HG02885 (cell line): Measurements from ENCODE around the gene FOXJ1.

ENCODE experiments used
- ATAC-seq: cut with Tn5 transposase; IDR thresholded peaks from one replicate; pipeline ENCODE4 v1.9.1; 2021; ENCODE audit warnings: mild to moderate bottlenecking; ENCODE audit not compliant: unreplicated experiment, poor library complexity

FOXJ1 gene

DNA sequence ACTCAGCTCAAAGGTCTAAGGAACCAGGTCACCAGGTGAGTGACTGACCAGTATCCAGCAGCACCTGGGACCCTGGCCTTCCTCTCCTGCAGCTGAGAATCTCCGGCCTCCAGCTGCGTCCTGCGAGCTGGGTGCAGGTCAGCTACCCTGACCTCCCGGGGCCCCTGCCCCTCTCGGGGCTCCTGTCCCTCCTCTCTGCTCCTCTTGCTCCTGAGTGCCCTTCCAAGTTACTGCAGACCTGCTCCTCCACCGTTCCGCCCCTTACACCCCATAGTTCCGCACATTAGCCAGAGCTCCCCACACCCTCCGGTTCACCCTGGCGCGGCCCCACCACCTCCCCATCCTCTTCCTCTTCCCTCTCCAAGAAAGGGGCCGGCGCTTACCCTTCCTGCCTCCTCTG lies 10.6 kb downstream of the FOXJ1 start:
- ATAC-seq = no peak

DNA sequence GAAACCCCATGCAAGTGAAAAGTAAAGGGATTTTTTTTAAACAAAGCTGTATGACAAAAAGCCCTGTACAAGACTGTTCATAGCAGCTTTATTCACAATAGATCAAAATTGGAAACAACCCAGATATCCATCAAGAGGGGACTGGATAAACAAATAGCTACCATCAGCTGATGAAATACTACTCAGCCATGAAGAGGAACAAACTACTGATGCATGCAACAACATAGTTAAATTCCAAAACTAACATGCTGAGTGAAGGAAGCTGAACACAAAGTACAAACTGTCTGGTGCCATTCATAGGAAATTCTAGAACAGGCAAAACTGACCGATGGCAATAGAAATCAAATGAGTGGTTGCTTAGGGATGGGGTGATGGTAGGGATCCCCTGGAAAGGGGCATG lies 15.1 kb downstream of the FOXJ1 start:
- ATAC-seq = no peak

DNA sequence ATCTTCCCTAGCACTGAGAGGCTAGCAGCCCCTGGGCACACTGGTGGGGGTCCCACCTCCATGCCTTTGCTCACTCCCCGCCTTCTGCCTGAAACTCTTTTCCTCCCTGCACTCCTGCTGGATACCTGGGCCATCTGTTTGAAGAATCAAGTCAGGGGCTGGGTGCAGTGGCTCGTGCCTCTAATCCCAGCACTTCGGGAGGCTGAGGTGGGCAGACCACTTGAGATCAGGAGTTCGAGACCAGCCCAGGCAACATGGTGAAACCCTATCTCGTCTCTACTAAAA lies 15.7 kb downstream of the FOXJ1 start:
- ATAC-seq = no peak

DNA sequence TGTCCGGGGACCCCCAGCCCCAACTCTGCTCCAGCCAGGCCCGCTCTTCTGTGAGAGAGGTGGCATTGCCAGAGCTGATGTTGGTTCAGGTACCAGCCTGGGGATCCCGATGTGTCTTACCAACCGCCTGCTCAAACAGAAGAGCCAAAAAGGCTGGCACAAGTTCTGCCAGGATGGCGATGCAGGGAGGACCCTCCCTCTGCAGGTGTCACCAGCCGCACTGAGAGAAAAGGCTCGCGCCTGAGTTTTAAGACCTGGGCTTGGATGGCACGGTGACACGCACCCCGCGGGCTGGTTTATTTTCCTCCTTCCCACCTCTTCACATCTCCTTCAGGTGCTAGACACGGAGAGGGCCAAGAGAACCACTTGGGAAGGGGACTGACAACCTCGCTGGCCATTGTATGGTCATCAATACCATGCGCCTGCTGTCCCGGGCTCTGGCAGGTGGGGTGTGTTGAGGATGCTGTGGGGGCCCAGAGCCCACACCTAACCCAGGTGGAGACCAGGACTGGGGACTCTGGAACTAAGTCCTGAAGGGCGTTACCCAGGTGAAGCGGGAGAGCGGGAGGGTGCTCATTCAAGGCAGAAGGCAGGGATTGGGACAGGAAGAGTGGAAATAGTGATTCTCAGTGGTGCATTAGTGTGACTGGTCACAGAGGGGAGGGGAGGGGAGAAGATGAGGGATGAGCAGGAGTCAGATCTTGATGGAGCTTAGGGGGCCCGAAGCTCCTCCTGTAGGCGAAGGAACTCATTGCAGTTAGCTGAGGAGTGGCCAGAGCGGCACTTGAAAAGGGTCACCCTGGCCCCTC lies 16.3 kb downstream of the FOXJ1 start:
- ATAC-seq = no peak

DNA sequence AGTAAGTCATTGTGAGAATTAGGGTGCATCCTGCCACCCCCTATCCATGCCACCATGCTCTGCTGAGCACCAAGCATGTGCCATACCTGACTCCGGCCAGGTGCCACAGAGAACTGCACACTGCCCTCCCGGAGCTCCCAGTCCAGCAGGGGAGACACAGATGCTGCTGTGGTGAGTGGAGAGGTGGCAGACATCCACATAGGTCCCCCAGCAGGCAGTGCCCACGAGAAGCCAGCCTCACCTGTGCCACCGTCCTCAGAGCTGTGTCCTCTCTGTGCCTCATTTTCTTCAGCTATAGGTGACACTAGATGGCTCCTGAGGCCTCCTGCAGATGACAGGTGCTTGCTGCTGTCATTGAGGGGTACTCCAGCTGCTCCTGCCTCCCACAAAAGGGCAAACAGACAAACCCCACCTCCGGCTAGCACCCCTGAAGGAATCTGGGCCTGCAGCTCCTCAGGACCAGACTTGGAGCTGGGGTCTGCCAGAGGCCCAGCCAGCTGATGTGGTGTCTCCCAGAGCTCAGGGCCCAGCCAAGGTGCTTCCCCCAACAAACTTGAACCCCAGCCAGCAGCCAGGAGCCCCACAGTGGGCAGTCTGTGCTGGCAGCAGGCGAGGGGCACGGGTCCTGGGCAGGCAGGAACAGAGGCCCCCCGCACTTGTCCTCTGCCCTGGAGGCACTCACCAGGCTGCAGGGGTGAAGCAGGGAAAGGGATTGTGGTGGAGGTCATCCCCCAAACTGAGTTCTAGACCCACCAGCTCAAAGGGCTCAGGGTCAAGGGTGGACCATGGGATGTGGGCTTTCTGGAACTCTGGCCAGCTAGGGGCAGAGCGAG lies 17.1 kb downstream of the FOXJ1 start:
- ATAC-seq = no peak

DNA sequence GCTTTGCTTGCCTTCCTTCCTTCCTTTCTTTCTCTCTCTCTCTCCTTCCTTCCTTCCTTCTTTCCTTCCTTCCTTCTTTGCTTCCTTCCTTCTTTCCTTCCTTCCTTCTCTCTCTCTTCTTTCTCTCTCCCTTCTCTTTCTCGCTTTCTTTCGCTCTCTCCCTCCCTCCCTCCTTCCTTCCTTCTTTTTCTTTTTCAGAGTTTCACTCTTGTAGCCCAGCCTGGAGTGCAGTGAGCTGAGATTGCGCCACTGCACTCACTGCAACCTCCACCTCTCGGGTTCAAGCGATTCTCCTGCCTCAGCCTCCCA lies 17.9 kb downstream of the FOXJ1 start:
- ATAC-seq = no peak

DNA sequence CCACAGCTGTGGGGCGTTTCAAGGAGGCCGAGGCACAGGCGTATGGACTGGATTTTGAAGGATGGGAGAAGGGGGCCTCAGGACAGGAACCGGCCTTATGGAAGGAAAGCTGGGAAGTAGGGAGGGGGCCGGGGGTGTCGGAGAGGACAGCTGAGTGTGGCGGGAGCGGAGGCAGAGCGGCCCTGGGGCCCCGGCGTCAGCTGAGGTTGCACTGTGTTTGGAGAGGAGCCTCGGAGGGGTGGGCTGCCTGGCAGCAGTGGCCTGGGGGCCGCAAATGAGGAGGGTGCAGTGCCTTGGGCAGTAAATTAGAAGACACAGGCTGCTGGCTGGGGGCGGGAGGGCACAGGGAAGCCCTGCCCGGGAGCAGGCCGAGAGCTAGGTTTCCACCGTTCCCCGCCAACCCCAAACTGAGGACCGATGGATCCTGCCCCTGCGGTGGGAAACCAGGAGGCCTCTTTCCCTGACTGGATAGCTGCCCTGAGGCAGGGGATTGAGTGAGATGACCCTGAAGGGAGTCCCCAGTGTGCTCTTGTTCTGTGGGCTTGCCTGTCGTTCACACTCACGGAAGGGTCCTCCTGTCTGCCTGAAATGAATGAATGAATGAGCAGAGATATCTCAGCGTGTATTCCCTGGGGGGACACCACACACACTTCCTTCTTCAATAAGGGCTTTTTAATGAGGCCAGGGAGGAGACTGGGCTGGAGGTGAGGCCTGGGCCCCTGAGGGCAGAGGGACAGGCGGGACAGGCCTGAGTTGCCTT lies 18.4 kb downstream of the FOXJ1 start:
- ATAC-seq = no peak

DNA sequence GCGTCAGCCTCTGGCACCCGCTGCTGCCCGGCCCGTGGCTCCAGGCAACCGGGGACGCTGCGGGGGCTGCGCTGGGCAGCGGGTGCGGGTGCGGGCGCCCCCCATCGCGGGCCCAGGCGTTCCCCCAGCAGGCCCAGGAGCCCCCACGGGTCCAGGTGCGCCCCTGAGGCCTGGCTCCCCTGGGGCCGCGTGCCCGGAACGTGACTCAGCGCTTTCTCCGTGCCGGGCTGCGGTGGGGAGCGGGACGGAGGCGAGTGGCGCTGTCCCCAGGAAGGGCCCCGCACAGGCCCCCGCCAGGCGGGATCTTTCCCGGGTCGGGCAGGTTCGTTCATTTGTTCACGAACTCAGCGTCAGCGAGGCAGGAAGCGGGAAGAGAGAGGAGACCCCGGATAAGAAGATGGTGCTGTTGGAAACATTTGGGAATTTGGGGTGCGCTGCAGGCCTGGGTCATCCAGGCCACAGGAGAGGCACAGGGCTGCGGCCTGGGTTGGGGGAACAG lies 19.1 kb downstream of the FOXJ1 start:
- ATAC-seq = no peak

DNA sequence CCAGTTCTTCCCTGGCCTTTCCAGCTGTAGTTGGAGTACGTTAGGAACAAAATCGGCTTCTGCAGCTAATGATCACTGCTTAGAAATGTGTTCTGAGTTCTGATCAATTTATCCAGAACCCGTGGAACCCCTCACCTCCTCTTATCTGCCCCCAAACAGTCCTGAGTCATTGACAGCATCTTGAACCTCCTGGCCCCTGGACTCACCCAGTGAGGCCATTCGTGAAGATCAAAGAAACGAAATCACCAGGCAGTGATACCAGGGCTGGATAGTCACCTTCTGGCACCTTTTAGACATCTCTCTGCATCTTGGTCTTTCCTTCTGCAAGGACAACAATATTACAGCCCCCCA lies 20.4 kb downstream of the FOXJ1 start:
- ATAC-seq = no peak

DNA sequence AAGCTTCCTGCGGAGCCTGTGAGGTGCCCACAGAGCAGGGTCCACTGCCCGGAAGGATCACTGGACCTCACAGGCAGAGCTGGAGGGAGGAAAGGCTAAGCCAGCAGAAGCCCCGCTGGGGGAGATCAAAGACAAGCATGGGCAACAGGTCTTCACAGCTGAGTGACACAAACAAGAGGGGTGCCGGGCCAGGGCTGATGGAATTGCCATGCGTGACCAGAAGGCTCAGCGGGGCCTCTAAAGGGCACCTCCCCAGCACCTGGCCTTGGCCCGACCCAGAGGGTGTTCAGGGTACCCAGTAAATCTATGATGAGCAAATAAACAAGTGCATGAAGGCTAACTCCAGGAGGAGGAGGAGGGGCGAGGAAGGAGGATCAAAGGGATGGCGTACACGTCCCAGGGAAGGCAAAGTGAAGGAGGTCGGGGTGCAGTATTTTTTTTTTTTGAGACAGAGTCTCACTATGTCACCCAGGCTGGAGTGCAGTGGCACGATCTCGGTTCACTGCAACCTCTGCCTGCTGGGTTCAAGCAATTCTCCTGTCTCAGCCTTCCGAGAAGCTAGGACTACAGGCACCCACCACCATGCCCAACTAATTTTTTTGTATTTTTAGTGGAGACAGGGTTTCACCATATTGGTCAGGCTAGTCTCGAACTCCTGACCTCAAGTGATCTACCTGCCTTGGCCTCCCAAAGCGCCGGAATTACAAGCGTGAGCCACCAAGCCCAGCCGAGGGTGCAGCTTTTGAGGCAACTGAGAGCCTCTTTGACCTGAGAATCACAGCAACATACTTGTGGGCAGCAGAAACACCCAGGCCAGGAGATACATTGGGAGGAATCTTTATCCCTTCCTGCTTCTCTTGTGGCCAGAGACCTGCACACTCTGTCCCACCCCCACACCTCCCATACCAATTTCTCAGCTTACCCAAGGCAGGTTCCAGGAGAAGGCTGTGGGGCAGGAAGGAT lies 21.4 kb downstream of the FOXJ1 start:
- no peak for ATAC-seq

DNA sequence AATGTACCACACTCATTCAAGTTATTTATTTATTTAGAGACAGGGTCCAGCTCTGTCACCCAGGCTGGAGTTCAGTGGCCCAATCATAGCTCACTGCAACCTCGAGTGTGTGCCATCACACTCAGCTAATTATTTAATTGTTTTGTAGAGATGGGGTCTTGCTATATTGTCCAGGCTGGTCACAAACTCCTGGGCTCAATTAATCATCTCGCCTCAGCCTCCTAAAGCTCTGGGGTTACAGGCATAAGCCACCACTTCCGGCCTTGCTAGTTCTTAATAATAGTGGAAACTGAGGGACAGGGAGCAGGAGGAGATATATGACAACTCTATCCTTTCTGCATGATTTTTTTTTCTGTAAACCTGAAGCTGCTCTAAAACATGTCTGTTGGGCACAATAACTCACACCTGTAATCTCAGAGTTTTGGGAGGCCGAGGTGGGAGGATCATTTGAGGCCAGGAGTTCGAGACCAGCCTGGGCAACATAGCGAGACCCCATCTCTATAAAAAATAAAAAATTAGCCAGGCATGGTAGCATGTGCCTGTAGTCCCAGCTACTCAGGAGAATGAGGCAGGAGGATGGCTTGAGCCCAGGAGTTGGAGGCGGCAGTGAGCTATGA lies 25.8 kb downstream of the FOXJ1 start:
- ATAC-seq = no peak

DNA sequence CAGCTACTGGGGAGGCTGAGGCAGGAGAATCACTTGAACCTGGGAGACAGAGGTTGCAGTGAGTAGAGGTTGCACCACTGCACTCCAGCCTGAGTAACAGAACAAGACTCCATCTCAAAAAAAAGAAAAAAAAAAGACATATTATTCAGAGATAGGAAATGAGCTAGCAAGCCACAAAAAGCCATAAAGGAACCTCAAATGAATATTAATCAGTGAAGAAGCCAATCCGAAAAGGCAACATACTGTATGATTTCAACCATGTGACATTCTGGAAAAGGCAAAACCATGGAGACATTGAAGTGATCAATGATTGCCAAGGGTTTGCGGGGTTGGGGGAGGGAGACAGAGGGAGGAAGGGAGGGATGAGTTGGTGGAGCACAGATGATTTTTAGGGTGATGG lies 29.1 kb downstream of the FOXJ1 start:
- no peak for ATAC-seq

DNA sequence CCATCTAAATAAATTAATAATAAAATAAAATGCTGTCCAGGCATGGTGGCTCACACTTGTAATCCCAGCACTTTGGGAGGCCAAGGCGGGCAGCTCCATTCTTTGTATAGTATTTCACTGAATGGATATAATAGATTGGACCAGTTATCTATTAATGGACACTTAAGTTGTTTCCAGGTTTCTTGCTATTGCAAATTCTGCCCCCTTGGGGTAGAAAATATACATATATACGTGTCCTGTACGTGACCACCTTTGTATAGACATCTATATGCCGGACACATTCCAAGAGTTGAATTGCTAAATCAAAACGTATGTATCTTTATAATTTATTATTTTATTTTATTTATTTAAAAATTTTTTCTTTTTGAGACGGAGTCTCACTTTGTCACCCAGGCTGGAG lies 33.5 kb downstream of the FOXJ1 start:
- no peak for ATAC-seq

DNA sequence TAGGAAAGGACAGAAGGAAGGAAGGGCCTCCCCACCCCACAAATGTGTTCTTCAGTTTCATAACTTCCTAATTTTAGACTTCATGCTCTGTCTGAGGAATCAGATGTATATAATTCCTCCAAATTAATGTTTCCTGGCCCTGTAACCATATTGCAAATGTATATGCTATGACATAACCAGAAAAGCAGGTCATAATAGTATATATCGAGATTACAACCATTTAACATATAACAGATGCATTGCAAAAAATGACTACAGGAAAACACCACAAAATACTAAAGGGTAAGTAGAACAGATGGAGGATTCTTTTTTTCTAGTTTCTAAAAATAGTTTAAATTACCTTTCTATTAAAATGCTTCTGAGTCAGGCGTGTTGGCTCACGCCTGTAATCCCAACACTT lies 34.3 kb downstream of the FOXJ1 start:
- ATAC-seq = no peak

DNA sequence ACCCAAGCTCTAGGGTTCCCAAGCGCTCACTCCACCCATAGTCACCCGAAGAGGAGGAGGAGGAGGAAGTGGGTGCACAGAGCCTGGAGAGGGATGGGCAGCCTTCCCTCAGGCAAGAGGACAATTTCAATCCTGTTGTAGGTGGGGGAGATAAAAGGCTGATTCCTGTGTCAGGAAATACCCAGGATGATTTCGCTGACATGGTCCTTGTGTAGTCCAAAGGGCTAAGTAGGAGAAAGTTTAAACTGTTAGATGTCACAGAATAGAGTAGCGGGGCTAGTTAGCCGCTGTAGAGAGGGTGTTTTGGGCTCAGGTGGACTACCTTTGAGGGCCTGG lies 36.2 kb downstream of the FOXJ1 start:
- no peak for ATAC-seq

DNA sequence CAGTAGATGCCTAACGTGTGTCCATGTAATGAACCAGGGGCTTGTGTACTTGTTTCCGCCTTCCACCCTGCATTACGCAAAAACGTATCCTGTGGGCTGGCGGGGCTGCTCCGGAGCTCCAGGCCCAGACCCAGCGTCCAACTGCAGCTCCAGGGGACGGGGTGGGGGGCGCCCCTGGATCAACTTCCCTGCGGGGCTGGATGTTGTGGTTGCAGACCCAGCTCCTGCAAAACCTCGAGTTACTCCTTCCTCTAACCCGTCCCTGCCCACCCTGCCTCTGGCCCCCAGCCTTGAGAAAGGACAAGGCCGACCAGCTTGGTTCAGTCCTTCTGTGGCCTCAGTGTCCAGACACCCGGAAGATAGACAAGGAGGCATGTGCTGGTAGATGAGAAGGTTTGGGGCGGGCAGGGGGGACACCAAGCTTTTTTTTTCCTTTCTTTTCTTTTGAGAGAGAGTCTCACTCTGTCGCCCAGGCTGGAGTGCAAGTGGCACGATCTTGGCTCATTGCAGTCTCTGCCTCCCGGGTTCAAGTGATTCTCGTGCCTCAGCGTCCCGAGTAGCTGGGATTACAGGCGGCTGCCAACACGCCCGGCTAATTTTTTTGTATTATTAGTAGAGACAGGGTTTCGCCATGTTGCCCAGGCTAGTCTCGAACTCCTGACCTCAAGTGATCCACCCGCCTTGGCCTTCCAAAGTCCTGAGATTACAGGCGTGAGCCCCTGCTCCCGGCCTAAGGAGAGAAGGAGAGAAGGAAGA lies 36.7 kb downstream of the FOXJ1 start:
- no peak for ATAC-seq

DNA sequence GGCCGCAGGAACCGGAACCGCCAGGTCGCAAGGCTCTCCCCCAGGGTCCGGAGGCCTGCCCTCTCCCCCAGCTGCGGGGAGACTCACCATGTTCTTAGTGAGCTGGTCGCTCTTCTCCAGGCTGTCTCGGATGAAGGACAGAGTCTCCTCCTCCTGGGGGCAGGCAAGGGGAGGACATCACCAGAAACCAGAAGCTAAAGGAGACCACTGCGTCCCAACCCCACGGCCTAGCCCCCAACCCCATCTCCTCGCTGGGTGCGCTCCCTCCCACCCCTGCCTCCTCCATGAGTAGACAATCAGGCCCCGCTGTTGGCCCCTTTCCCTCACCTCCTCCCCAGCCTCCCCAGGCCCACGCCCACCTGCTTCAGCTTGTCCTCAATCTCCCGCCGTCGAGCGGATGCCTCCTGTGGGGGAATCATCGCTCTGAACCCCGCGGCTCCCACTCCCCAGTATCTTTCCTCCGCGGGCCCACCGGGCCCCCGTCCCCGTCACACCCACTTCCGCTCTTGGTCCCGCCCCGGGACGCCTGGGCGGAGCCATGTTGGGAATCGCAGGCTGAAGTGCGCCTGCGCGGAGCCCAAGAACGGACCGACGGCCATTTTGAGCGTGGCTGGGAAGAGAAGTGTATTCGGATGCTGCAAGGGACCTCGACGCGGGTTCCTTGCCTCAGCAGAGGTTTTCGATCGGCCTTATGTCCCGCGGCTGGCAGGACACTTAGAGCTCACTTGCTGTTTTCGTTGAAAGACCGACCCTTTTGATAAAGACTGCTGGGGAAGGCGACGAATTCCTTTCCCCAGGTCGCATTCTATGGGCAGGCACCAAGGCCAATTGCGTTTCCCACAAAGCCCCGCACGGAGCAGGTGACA lies 37.5 kb downstream of the FOXJ1 start, which contains the start of gene EXOC7:
Gene EXOC7 (minus strand): TSS at position 514 of the 866 bp plus-strand sequence. CDS start 95 bp downstream, at position 419.
- peak; percentile 87 for ATAC-seq

DNA sequence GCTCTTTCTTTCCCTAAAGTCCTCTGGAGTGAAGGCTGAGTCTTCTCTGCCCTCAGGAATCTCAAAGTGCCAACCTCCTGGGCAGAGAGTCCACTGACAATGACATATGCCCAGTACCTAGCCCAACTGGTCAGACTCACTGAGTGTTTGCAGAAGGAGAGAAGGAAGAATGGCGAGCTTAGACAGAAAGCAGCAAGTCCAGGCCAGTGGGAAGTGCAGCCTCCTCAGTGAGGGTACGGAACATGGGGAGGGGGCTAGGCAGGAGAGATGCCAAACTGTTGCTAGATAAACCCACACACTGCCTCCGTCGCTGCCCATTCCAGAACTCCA lies 38.1 kb downstream of the FOXJ1 start:
- no peak for ATAC-seq
